ENCODE results near the gene TBC1D22A.

TBC1D22A gene

DNA sequence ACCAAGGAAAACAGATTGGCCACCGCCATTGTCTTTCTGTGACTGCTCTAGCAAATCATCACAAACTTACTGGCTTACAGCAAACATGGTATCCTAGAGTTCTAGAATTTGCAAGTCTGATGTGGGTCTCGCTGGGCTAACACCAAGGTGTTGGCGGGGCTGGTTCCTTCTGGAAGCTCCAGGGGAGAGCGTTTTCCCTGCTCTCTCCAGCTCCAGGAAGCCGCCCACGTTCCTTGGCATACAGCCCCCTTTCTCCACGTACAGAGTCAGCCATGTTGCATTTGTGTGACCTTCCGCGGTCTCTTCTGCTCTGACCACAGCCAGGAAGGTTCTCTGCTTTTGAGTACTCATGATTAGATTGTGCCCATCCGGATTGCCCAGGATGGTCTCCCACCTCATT is 27.5 kb downstream of the TBC1D22A start (continued):
- TF ChIP-seq CREB5 (CRISPR knock-in tag; IDR thresholded peaks at IDR 0.05; ENCODE audit: low read depth): no peak
- TF ChIP-seq CSDC2 (CRISPR knock-in tag; IDR thresholded peaks at IDR 0.05): no peak
- TF ChIP-seq CSRNP3 (CRISPR knock-in tag; IDR thresholded peaks at IDR 0.05): no peak

DNA sequence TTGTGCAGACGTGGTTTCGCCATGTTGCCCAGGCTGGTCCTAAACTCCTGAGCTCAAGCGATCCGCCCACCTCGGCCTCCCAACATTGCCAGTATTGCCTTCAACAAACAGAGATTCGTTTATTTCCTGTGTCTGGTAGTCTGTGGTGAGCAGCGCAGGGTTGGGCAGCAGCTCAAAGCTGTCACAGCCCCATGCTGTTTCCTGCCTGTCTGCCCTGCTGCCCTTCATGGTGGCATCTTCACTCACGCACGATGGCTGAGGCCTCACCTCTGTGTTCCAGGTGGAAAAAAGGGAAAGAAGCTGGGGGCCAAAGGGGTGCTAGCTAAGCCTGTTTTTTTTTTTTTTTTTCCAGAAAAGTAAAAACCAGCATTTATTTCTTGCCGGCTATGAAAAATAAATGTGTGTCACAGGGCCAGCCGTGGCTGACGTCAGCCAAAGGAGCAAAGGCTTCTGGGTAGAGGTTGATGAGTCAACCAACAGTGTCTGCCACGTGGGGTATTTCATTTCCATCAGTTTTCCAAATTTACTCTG is 28.8 kb downstream of the TBC1D22A start:
- no peak for ATAC-seq
- TF ChIP-seq OSR1 (CRISPR knock-in tag; IDR thresholded peaks at IDR 0.05) (no peak), GLIS3 (CRISPR knock-in tag; IDR thresholded peaks at IDR 0.05) (no peak), ZFP30 (CRISPR knock-in tag; IDR thresholded peaks at IDR 0.05) (no peak), CSRNP3 (CRISPR knock-in tag; IDR thresholded peaks at IDR 0.05) (no peak), ZFP3 (CRISPR knock-in tag; IDR thresholded peaks at IDR 0.05) (no peak), PATZ1 (CRISPR knock-in tag; IDR thresholded peaks at IDR 0.05; ENCODE audit: borderline replicate concordance) (no peak), ESRRG (CRISPR knock-in tag; IDR thresholded peaks at IDR 0.05) (no peak), PPARA (CRISPR knock-in tag; IDR thresholded peaks at IDR 0.05; ENCODE audit: borderline replicate concordance) (no peak), ZC3H10 (CRISPR knock-in tag; IDR thresholded peaks at IDR 0.05) (no peak), ZNF70 (CRISPR knock-in tag; IDR thresholded peaks at IDR 0.05) (no peak), SNAI2 (CRISPR knock-in tag; IDR thresholded peaks at IDR 0.05) (no peak), TOX (CRISPR knock-in tag; IDR thresholded peaks at IDR 0.05; ENCODE audit: borderline replicate concordance) (no peak)
- TF ChIP-seq, protein P1, sequence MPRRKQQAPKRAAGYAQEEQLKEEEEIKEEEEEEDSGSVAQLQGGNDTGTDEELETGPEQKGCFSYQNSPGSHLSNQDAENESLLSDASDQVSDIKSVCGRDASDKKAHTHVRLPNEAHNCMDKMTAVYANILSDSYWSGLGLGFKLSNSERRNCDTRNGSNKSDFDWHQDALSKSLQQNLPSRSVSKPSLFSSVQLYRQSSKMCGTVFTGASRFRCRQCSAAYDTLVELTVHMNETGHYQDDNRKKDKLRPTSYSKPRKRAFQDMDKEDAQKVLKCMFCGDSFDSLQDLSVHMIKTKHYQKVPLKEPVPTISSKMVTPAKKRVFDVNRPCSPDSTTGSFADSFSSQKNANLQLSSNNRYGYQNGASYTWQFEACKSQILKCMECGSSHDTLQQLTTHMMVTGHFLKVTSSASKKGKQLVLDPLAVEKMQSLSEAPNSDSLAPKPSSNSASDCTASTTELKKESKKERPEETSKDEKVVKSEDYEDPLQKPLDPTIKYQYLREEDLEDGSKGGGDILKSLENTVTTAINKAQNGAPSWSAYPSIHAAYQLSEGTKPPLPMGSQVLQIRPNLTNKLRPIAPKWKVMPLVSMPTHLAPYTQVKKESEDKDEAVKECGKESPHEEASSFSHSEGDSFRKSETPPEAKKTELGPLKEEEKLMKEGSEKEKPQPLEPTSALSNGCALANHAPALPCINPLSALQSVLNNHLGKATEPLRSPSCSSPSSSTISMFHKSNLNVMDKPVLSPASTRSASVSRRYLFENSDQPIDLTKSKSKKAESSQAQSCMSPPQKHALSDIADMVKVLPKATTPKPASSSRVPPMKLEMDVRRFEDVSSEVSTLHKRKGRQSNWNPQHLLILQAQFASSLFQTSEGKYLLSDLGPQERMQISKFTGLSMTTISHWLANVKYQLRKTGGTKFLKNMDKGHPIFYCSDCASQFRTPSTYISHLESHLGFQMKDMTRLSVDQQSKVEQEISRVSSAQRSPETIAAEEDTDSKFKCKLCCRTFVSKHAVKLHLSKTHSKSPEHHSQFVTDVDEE (CRISPR knock-in tag; IDR thresholded peaks at IDR 0.05): no peak

- ATAC-seq: no peak
- TF ChIP-seq ZNF8 (CRISPR knock-in tag; IDR thresholded peaks at IDR 0.05) (no peak), ZNF70 (CRISPR knock-in tag; IDR thresholded peaks at IDR 0.05) (no peak), ZNF565 (CRISPR knock-in tag; conservative IDR thresholded peaks at IDR 0.05; ENCODE audit: low read depth) (no peak), OSR1 (CRISPR knock-in tag; IDR thresholded peaks at IDR 0.05) (no peak), CSDC2 (CRISPR knock-in tag; IDR thresholded peaks at IDR 0.05) (no peak)
Observed at GRCh38 chr22:46792061-46792796, 29.8 kb downstream of the TBC1D22A start.

DNA sequence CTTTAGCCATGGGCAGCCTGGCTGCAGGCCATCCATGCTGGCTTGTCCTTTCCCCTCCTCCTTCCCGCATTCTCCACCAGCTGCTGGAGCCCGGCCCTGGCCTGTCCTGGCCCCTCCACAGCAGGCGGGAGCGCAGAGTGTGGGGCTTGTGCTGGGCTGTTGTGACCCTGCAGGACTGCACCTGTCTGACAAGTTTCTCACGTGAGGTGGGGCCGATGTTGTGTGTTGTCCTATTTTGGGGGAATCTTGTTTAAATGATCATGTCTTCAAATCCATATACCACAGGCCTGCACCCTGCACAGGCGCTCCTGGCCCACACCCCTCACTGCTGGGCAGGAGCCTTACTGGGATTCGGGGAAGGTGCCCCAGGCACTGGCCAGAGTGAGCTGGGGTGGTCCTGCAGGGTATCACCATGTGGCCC is 30.4 kb downstream of the TBC1D22A start:
- no peak for ATAC-seq
- TF ChIP-seq CREB5 (CRISPR knock-in tag; IDR thresholded peaks at IDR 0.05; ENCODE audit: low read depth) (no peak), BACH2 (CRISPR knock-in tag; IDR thresholded peaks at IDR 0.05; ENCODE audit: borderline replicate concordance) (no peak), ISL1 (CRISPR knock-in tag; IDR thresholded peaks at IDR 0.05) (no peak), ZFP3 (CRISPR knock-in tag; IDR thresholded peaks at IDR 0.05) (no peak), ESRRG (CRISPR knock-in tag; IDR thresholded peaks at IDR 0.05) (no peak)
- TF ChIP-seq, protein P1 (CRISPR knock-in tag; IDR thresholded peaks at IDR 0.05): no peak
- TF ChIP-seq, protein P2, sequence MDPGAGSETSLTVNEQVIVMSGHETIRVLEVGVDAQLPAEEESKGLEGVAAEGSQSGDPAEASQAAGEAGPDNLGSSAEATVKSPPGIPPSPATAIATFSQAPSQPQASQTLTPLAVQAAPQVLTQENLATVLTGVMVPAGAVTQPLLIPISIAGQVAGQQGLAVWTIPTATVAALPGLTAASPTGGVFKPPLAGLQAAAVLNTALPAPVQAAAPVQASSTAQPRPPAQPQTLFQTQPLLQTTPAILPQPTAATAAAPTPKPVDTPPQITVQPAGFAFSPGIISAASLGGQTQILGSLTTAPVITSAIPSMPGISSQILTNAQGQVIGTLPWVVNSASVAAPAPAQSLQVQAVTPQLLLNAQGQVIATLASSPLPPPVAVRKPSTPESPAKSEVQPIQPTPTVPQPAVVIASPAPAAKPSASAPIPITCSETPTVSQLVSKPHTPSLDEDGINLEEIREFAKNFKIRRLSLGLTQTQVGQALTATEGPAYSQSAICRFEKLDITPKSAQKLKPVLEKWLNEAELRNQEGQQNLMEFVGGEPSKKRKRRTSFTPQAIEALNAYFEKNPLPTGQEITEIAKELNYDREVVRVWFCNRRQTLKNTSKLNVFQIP (CRISPR knock-in tag; IDR thresholded peaks at IDR 0.05; ENCODE audit: borderline replicate concordance, low read depth): no peak
